ENCODE data around the gene PRIMA1.

The PRIMA1 gene

DNA sequence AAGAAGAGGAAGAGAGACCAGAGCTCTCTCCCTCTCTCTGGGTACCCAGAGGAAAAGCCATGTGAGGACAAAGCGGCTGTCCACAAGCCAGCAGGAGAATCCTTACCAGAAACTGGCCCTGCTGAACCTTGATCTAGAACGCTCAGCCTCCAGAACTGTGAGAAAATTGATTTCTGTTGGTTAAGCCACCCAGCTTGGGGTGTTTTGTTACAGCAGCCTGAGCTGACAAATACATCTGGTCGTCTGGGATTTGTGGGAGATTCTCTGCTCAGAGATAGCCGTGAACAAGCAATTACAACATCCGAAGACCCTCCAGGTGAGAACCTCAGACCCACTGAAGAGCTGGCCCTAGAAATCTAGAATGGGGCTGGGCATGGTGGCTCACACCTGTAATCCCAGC is 6.5 kb upstream of the PRIMA1 start:
- no peak for DNase-seq

DNA sequence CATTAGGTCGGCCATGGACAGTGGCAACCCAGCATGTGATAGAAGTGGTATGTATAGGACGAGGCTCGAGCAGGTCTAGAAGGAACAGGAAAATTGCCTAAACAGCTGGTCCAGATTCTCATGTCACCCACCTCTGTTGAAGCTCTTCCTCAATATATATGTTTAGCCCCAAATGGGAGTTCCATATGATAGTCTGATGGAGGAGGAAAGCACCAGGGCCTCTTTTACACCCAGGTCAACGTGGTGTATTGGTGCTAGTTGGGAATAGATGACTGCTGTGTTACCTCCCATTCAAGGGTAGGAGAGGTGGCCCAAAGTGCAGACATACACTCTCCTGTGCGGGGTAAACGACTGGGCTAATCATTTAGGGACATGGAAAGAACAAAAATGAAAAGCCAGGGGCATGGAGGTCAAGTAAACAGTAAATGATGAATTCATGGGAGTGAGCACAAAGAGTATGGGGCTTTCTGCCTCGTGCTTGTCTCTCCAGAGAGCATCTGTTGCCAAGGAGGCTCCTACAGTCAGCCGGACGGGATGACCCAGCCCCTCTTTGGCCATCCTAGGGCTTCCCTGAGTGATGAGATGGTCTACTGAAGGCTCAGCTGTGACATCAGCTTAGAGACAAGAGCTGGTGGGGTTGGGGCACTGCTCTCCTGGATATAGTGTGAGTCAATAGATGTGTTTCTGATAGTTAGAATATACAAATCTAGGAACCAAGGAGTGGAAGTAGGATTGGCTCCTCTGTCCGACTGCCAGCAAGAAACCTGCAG is 5.5 kb upstream of the PRIMA1 start:
- no peak for DNase-seq

DNA sequence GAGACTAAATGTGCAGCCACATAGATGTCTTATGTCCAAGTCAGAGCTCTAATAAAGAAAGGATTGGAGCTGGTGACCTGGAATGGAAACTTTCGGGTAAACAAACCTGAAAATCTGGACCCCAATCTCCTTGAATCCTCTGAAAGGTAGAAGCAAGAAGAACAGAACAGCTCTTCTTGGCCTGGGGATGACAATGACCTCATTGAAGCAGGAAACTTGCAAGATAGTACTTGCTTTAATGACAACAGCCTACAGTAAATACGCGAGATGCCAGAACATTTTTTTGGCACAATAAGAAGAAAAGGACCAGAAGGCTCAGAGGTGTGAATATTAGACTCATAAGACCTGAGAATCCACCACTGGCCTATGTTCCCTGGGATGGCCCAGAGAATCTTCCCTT is 4.1 kb upstream of the PRIMA1 start:
- no peak for DNase-seq

DNA sequence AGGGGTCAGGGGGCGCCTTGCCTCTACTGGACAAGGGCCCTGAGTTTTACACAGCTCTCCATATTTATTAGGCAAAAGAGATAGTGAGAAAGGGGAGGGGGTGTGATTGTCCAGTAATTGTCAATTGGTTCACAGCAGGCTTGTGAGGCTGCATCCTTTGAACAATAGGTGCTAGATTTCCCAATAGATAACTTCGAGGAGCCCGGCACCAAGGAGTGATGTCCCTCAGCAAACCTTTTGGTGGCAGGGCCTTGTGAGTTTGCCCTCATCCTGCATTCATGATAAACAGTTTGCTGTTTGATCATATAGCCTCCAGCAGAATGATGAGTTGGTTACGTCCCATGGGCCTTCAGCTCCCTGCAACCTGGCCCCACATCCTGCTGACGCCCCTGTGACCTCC is 2.7 kb upstream of the PRIMA1 start:
- no peak for DNase-seq

DNA sequence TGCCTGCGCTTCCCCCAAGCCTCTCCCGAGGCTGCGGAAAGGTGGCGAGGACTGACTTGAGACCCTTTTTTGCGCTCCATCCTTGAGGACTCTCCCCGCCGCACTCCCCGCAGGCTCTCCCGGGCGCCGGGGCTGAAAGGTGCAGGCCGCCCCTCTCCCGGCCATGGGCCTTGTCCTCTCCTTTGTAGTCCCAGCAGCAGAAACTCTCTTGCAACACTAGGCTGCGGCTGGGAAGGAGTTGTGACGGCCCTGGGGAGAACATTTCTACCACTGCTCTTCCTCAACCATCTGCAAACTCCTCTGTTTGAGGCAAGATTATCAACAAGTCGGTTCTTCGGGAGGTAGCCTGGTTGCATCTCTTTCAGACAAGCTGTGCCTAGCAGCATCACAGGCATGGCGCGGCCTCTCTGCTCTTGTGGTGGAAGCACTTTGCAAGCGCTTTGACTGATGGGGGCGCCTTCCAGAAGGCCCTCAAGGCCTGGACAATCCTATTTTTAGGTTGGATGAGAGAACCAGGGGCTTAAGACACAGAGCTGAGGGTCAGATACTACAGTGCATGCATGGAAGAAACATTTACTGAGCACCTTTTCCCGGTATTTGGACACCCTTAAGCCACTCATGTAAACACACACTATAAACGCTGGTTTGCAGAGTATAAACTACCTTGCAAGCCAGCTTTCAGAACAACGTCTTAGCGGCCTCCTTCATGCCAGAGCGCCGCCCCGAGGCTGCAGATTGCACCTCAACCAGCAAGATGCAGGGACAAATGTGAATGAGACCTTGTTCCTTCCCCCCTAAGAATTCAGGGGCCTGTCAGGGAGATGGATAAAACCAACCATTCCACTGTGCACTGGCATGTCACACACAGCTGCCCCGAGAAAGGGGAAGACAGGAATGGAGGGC is 1.2 kb upstream of the PRIMA1 start:
- peak in 1 of 14 donors; percentile 46 for DNase-seq

DNA sequence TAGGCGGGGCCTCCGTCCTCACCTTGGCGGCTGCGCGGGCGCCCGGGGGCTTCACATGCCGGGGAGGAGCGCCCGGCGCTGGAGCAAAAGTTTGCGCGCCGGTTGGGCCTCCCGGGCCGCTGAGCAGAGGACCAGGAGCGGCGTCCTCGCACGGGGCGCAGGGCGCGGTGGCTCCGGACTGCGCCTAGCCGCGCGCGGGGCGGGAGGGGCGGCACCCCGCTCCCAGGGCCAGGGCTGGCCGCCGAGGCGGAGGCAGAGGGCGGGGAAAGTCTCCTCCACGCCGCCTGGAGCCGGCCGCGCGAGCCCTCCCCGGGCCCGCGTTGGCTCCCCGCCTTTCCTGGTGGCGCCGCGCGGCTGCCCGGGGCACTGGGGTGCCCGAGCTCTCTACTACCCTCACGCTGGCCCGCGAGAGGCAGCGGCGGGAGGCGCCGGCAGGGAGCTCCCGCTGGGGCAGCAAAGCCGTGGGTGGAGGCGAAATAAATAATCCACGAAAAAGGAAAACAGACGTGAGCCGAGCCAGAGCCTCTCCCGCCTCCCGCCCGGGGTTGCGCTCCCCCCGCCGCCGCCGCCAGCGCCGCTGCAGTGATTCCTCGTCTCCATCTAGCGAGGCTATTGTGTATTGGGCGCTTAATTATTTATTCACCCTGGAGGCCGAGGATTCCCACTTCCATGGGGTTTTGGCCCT is 400 bp upstream of the PRIMA1 start:
- DNase-seq, result peak in 13 of 14 donors; percentile 27 to 84 (median 69)

DNA sequence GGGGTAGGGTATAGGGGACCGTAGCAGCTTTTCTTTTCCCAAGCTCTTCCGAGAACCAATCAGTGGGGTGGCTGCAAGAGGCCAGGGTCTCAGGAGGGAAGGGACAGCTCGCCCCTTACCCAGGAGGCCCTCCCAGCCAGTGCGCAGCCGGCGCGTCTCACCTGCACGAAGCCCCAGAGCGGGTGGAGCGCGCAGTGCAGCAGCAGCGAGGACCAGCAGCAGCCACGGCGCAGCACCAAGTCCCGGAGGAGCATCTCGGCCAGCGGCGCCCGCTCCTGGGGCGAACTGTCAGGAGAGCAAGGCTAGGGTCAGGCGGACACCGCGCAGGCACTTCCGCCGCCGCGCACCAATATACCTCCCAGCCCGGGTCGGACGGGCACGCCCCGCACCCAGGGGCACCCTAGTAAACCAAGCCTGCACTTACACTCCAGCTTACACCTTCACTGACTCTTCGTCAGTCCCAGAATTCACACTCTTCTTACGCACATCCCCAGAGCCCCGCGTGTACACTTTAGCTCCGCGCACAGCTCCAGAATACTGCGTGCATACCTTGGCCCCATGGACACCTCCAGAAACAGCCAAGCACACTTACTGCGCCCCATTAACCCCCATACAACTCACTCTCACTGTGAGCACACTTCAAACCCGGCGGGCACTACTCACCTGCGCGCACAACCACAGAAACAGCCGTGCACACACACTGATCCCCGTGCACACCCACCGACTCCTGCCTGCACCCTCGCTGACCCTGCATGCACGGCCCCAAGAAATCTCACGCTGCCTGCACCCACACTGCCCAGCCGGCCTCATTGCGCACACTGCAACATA is 606 bp downstream of the PRIMA1 start:
- DNase-seq, result peak in 4 of 14 donors; percentile 21 to 50 (median 32)

DNA sequence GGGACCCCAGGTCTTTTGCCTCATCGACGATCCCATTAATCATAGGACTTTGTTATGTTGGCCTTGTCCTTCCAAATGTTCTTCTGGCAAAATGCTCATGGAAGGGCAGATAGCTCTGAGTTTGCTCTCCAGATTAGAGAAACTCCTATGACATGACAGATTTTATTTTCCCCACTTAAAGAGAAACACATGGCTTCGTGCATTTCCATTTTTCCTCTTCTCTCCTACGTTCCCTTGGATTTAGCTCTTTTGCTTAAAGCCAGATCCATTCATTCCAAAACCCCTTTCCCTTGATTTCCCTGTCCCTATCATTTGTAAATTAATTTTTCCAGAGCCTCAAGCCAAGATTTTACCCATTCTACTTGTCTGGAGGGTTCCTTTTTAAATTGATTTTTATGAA is 2.9 kb downstream of the PRIMA1 start:
- DNase-seq, result no peak

DNA sequence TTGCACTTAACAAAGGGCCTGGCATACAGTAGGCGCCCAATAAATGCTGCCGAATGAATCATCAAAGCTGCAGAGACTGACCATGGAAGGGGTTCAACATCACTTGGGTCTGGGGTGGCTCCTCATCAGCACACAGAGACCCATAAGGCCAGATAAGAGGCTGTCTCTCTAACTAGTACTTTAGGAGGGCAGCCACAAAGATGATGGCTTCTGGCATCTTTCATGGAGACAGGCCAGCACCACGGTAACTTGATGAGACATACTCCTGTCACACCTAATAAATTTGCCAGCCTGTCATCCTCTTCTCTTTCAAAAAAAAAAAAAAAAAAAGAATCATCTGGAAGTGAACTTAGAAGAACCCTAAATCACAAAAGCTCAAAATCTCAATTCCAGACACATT is 3.4 kb downstream of the PRIMA1 start:
- DNase-seq, result no peak

DNA sequence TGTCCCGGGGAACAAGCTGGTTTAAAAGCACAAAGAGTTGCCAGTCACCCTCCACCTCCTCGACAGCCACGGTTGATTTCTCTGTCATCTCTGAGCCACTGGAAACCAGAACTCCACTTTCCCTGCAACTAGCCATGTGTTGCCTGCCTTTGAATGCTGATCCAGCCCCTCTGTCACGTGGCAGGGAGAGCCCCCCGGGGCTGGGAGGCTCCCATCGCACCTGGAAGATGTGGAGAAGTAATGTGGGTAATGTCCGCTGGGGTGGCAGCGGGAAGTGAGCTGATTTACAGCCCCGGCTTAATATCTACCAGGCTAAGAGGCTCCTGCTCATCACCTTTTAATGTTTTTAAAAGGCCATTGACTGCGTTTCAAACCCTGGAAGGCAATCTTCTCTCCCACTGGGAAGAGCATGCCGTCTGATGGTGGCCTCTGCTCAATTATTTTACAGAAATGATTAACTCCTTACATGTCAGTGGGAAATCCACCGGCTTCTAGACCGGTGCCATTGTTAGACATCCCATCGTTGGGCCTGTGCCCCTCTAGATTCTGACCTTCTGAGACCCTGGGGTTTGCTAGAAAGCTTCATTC is 7.4 kb downstream of the PRIMA1 start:
- no peak for DNase-seq

DNA sequence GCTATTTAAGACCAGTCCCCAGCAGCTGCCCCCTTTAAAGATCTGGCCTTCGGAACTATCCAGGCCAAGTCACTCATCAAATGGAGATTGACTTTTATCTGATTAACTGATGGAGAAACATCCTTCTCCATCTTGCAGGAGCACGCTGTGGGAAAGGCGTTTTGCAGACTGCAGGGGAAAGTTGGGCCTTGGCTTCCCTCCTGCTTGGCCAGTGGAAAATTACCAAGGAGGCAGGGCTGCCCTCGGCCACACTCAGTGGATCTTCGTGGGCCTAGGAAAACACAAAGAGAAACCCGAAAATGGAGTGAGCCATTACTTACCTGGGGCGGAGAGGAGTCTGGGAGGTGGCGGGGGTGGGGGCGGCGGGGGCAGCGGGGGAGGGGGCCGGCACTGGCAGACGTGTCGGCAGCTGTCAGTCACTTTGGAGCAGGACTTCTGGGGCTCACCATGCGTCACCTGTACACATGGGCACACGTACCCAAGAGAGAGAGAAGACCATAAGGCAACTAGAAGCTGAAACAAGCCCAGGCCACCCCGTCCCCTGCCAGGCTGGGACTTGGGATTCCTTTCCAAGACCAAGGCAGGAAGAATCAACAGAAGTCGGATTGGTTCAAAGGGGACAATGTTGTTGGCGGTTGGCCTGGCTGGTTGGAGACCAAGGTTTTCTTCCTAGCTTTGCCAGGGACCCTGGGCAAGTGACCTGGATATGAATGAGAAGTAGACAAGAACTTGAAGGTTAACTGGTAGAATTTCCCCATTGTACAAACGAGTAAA is 9.2 kb downstream of the PRIMA1 start:
- no peak for DNase-seq

DNA sequence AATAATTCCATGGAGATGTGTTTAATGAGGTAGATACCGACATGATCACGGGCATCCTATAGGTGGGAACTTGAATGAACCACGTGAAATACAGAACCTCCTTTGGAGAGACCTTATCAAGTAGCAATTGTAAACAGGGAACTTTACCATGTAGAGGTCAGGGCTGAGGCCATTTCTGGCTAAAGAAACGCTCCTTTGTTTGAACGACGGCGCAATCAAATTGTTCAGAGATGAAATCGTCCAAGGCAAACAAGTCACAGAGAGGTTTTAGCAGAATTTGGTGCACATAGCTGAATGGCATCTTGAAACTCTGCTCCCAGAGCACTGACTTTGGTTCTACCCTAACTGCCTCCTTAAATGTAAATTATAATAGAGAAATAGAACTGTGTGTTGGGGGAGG is 9.8 kb downstream of the PRIMA1 start:
- no peak for DNase-seq

DNA sequence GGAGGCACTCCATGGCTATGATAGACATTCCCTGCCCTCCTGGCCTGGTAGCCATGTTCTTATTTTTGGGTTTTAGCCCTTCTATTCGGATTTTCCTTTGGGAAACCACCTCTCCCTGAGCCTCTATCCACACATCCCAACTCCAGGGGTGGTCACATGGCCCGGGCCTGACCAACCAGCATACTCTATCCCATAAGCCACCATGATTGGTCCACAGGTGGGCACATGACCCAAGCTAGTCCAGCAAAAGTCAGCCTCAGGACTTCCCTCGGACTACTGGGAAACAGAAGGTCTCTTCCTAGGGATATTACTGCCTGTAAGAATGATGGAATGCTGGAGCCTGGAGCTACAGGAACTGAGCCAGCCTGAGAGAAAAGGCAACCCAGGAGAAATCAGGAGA is 12.5 kb downstream of the PRIMA1 start:
- DNase-seq, result no peak

DNA sequence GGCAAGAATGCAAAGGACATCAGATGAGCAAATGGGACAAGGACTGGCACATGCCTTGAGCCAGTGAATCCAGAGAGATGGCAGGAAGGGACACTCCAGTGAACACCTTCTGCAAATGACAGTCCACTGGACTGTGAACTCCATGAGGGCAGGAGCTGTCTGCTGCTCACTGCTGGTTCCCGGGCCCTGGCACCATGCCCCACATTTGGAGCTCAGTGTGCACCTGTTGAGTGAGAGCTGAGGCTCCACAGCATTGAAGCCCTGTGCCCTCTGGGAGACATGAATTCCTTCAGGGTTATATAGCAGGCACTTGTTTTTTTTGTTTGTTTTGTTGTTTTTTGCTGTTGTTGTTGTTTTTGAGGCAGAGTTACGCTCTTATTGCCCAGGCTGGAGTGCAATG is 13.1 kb downstream of the PRIMA1 start:
- no peak for DNase-seq

DNA sequence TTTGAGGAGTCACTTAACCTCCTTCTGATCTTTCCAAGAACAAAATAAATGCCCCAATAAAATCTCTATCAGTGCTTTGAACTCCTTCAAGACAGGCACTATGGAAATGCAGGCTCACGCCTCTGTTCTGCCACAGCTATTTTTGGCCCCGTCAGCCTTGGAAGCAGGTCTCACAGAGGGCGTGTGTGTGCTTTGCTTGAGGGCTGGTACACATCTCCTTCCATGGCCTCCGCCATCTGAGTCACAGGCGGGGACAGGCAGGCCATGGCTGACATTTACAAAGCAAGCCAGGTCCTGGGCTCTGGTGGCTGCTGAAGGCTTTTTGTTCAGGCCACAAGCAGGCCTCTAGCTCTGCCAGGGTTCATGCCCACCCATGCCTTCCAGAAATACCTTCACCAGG is 16.0 kb downstream of the PRIMA1 start:
- no peak for DNase-seq

DNA sequence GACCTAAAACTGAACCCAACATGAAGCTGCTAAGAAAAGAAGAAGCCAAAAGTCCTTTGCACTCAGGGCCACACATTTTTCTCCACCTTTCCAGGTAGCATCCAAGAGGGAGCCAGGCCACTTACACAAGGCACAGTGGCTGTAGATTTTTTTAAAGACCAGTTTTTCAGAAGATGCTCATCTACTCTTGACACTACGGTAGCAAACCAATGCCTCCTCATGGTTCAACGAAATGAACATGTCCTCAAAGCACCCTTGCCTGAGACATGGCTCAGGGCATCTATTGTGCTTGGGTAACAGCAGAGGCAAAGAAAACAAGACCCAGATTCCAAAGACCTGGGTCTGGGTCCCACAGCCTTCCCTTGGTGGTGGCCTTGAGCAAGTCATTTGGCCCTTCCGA is 22.3 kb downstream of the PRIMA1 start:
- no peak for DNase-seq

DNA sequence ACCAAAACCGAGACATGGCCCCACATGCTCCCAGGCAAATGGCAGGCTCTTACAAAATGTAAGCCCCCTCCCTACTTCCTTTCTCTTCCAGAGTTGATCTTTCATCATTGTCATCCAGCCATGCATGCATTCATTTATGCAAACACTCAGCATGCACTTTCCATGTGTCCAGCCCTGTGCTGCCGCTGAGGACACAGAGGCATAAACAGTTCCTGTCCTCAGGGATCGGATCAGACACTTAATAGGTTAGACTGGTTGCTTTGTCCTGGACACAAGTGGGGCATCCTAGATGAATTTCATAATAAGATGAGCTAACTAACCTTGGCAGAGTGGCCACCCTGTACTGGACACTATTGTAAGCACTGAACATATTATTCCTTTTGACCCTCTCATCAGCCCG is 23.1 kb downstream of the PRIMA1 start:
- DNase-seq, result no peak

DNA sequence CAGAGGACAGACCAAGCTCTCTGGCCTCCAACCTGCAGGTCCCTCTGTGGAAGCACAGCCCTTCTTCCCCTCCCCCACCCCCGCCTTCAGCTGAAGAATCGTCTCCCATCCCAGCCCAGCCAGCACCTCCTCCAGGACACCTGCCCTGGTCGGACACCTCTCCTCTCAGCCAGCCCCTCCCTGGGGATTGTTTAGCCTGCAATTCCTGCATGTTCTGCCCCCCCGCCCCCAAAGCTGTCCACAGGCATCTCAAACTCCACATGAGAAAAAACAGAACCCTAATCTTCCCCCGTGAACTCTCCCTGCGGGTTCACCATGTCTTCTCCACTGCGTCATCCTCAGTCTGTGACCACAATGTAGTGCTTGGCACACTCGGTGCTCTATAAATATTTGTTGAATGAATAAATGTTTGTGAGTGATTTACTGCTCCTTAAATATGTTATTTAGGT is 24.1 kb downstream of the PRIMA1 start:
- DNase-seq, result no peak

DNA sequence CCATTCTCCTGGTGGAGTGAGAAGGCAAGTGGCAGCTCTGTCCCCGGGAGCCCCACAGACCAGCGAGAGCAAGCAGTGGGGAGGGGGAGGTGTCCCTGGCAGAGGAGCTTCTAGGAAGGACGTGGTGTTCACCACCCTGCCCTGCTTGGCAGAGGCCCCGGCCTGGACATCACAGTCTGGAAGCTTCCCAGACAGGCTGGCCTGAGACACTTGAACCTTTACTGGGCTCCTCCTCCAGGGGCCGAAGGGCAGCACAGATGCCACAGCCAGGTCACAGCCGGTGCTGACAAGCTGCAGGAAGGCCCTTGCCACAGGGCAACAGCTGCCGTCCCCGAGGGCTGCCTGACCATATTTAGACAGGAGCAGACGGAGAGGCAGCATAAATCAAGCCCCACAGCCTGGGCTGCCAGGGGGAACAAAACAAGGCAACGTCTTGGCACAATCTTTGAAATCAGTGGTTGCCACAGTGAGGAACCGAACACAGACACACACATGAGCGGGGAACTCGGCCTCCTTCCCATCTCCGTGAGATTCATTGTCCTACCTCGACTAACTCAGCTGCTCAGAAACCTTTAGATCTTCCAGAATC is 28.5 kb downstream of the PRIMA1 start:
- peak in 12 of 14 donors; percentile 28 to 87 (median 56) for DNase-seq

DNA sequence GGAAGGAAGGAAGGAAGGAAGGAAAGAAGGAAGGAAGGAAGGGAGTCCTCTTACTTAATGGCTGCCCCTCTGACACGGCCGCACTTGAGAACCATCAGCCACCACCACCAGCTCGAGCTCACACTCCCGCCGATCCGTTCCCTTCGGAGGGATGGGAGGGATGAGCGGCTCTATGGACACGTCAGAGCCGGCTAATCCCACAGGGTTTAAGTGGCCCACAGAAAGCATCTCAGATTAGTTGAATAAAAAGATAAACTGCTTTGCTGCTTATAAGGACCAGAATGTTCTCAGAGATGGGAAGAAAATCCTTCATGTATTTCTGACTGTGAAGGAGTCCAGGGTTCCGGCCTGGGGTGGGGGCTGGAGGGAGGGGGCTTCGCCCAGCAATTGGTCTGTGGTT is 31.1 kb downstream of the PRIMA1 start:
- DNase-seq, result no peak

DNA sequence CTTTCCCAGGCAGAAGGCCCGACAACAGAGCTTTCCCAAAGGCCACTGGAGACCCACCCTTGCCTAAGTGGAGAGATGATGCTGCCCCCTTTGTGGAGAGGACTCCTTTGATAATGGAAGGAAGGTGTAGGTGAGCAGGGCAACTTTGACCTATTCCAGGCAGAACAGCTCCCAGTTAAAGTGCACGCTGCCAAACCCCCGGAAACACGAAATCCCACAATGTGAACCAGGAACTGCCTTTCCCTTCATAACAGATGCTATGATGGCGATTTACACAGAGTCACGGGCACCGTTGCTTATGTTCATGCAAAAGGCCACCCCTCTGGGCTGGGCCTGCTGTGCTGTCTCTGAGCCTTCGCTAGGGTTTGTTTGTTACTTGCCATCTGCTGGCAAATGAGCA is 34.6 kb downstream of the PRIMA1 start:
- DNase-seq, result no peak
